ENCODE data around the gene PROSER2.
"Not testable (repeated sequence)": the region's sequence is repeated elsewhere in the genome, so short reads cannot be mapped to it uniquely, and the experiment has no call there.

The PROSER2 gene

GRCh38 chr10:11886851-11887250 lies 63.7 kb downstream of the PROSER2 start:
- no peak for DNase-seq

DNA sequence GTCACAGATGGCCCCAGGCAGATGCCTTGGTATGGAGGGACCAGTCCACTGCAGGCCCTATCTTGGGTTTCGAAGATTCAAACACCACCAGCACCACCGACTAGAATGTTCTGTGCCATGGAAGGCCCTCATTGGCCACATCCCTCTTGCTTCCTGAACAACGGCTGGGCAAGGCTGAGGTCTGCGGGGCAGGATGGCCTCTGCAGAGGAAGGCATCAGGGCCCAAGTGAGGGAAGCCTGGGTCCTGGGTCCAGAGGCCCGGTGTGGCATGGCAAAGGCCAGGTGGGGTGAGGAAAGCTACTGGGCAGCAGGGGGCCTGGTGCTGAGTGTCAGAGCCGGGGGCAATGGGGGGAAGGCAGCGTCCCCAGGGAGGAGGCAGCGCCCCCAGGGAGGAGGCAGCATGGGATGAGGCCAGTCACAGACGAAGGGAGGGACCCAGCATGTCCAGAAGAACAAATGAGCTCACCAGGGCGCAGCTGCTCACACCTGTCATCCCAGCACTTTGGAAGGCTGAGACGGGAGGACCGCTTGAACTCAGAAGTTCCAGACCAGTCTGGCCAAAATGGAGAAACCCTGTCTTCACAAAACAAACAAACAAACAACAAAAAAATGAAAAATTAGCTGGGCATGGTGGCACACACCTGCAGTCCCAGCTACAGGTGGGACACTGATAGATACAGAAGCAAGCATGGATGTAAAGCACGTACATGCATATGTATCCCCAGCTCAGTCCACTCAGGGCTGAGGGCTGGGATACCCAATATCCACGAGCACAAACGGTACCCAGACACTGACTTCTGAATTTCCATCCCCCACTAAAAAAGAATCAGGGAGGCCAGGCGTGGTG lies 64.4 kb downstream of the PROSER2 start:
- DNase-seq = no peak

DNA sequence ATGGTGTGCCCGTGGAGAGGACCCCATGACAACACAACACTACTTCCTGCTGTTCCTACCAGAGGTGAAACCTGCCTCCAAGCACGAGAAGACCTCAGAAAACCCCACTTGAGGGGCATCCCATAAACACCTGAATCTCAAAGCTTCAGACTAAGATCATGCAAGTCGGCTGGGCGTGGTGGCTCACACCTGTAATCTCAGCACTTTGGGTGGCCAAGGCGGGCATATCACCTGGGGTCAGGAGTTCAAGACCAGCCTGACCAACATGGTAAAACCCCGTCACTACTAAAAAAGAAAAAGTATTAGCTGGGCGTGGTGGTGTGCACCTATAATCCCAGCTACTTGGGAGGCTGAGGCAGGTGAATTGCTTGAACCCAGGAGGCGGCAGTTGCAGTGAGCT lies 66.1 kb downstream of the PROSER2 start:
- not testable (repeated sequence) for DNase-seq

DNA sequence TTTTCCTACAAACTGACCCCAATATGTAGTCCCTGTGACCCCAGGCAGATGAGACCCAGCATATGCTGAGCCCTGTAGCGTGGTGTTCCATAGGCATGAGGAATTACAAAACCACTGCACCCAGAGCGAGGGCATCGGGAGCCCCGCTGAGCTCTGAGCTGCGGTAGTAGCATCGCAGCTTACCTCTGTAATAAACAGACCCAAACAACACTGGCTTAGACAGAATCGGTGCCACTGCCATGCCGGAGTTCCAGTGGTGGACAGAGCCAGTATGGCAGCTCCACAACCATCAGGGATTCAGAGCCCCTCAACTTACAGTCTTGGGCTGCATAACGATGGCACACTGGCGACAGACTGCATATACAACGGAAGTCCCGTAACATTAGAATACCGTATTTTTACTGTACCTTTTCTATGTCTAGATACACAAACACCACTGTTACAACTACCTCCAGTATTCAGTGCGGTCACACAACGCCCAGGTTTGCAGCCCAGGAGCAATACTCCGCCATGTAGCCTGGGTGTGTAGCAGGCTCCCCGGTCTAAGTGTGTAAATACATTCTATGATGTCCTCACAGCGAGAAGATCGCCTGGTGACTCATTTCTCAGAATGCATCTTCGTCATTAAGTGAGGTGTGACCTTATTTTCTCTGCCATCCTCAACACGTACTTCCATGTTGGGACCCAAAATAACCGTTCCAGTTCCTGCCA lies 68.8 kb downstream of the PROSER2 start:
- no peak for DNase-seq

- no peak for DNase-seq
Observed at GRCh38 chr10:11893749-11894278, 70.7 kb downstream of the PROSER2 start.

DNA sequence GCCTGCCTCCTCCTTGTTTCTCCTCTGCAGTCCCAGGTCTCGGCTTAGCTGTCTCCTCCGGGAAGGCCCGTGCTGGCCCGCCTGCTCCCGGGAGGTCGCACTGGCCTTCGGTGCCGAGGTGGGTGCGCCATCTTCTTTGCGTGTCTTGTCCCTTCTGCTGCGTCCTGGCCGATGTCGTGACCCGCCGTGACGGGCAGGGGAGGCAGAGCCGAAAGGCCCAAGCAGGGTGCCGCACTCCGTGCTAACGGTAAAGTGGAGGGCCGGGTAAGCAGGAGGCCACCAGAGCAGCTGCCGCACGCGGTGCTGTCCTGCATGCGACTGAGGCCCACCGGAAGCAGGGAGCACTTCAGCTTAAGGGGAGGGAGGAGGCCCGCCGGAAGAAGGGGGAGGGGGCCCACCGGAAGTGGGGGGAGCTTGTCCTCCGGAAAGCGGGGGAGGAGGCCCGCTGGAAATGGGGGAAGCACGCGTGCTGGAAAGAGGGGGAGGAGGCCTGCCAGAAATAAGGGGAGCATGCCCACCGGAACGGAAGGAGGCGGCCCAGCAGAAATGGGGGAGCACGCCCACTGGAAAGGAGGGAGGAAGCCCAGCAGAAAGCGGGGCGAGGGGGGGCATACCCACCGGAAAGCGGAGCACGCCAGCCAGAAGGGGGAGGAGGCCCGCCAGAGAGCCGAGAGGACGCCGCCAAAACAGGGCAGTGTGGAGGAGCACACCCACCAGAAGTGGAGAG lies 71.4 kb downstream of the PROSER2 start:
- DNase-seq = no peak

DNA sequence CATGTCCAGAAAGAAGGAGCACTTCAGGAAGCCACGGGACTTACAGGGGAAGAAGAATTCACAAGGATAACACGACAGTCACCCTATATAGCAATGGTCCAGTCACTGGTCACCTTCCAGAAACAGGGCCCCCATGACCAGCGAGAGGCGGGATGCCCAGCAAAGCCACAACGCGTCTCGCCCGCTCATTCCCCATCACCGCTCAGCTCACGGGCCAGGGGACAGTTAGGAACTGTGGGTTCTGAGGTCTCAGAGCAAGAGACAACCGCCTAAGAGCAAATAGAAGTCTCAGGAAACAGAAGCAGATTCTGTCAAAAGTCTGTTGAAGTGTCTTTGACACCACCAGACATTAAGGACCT lies 71.9 kb downstream of the PROSER2 start:
- DNase-seq = no peak

GRCh38 chr10:11895598-11895997 lies 72.4 kb downstream of the PROSER2 start:
- no peak for DNase-seq

- DNase-seq = no peak
Observed at GRCh38 chr10:11896549-11897200, 73.5 kb downstream of the PROSER2 start.

DNA sequence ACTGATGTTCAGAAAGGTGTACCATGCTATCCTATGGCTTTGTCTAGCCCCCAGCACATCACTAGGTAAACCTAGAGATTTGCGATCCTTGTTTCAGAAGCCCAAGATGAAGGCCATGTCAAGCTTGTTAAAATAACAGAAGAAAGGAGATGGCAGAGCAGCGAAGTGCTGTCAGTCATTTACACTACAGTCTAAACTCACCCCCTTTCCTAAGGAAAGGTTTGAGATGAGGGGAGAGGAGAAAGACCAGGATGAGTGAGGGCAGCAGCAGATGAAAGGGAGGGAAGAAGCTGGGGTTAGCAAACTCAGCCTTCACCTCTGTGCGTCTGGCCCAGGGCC lies 74.8 kb downstream of the PROSER2 start:
- DNase-seq = no peak

DNA sequence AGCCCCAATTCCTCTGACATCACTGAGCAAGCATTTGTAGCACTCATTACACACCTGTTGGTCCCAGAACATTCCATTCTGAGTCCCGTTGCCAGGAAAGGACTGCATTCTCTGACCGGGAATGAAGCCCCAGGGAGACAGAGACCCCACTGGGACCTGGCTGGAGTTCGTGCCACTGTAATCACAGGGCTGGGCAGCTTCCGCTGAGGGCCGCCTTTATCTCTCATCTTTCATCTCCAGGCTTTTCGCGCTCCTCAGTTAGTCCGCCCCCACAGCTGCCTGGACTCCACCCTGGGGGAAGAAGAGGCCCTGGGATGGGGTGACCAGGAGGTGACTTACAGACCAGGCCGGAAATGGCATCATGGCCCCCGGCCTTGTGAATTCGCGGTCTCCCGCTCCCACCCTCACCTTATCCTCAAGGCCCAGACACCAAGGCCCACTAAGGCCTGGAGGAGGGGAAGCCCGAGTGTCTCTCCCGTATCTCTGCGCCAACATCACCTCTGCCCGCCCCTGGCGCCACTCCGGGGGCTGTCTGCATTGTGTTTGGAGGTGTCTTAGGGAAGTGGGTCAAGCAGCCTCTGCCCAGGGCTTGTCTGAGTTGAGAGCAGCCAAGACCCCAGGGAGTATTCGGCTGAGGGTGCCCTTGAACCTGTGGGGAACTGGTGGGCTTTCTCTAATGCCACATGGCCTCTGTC lies 75.4 kb downstream of the PROSER2 start:
- no peak for DNase-seq

GRCh38 chr10:11899067-11899876 lies 76.1 kb downstream of the PROSER2 start:
- no peak for DNase-seq

DNA sequence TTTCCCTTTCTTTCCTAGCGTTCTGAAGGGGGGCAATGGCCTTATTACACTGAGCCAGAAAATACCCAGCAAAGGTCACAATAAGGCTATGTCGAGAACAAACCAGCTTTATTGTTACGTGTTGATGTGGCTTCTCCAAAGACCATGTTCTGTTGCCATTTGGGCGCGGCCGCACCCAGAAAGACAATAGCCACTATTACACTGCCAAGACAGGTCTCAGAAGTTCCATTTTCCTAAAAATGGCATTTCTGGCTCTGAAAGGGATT lies 77.8 kb downstream of the PROSER2 start:
- DNase-seq = no peak

- DNase-seq = no peak
Observed at GRCh38 chr10:11901454-11901832, 78.3 kb downstream of the PROSER2 start.

GRCh38 chr10:11901833-11902475 lies 78.8 kb downstream of the PROSER2 start:
- DNase-seq = no peak

DNA sequence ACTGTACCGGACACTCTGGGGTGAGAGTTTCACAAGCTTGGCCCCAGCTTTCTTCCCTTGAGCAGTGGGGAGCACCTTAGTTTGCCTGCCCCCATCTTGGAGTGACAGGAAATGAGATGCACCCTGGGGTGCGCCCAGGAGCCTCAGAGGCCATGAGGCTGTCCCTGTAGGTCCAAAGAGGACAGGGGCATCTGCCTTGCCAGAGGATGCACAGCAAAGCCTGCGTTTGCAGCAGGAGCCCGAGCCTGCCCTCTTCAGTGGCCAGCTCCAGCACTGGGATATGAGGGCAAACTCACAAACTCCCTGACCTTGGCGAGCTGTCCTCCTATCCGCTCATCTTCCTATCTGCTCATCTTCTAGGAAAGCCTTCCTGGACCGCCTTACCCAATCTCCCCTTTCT lies 79.5 kb downstream of the PROSER2 start:
- no peak for DNase-seq

DNA sequence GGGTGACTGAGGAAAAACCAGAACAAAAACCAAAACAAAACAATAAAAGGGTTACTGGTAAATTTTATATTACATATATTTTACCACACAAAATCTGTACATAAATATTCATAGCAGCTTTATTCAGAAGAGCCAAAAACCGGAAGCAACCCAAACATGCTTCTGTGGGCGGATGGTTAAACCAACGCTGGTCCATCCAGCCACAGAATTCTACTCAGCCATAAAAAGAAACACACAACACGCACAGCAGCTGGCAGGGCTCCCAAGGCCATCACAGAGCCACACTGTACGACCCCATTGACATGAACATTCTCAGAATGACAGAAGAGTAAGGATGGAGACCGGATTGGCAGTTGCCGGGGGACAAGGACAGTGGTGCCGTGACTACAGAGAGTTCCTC lies 83.6 kb downstream of the PROSER2 start:
- DNase-seq = no peak

DNA sequence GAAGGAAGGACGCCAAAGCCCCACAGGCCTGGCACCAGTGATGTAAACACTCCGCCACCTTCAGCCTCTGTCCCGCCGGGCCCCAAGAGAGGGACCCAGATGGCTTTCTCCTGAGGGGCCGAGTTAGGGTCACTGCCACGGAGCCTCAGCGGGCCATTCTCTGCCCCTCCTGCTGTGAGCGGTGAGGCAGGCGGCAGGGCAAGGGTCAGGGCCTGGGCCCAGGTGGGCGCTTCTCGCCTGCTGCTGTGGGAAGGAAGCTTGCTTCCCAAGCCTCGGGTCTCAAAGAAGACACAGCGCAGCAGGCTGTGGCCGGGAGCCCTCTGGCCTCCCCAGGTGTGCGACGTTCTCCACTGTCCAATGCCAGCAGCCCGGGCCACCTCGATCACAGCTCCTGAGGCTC lies 84.8 kb downstream of the PROSER2 start:
- no peak for DNase-seq

GRCh38 chr10:11908536-11908935 lies 85.4 kb downstream of the PROSER2 start:
- DNase-seq = no peak

GRCh38 chr10:11908991-11909390 lies 85.8 kb downstream of the PROSER2 start:
- DNase-seq = no peak

- no peak for DNase-seq
Observed at GRCh38 chr10:11909618-11910017, 86.5 kb downstream of the PROSER2 start.
